ENCODE data around the gene MSGN1. TPM values are rescaled to one million over a fixed set of nuclear protein-coding genes. Genes with fewer than 3 reads are reported as not detected.
A peak's percentile ranks its signal among the peaks of the same experiment; 100 is the strongest.

Gene MSGN1
- total RNA-seq, 1 donor: not detected

DNA sequence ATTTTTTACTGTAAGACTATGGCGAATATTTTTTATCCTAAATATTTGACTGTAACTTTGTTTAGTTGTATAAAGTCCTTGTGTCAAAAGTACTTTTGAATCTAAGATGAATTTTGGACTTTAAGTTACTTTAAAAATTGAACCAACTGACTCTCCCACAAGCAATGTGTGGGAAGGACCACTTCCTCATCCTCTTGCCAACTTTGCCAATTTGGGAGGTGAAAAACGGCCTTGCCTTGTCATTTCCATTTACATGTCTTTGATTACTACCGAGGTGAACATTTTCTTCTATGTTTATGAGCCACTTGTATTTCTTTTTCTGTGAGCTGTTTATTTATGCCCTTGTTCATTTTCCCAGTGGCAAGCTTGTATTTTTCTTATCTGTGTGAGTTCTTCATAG, 12.8 kb upstream of the MSGN1 start:
- TF ChIP-seq, protein P1, sequence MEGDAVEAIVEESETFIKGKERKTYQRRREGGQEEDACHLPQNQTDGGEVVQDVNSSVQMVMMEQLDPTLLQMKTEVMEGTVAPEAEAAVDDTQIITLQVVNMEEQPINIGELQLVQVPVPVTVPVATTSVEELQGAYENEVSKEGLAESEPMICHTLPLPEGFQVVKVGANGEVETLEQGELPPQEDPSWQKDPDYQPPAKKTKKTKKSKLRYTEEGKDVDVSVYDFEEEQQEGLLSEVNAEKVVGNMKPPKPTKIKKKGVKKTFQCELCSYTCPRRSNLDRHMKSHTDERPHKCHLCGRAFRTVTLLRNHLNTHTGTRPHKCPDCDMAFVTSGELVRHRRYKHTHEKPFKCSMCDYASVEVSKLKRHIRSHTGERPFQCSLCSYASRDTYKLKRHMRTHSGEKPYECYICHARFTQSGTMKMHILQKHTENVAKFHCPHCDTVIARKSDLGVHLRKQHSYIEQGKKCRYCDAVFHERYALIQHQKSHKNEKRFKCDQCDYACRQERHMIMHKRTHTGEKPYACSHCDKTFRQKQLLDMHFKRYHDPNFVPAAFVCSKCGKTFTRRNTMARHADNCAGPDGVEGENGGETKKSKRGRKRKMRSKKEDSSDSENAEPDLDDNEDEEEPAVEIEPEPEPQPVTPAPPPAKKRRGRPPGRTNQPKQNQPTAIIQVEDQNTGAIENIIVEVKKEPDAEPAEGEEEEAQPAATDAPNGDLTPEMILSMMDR (IDR thresholded peaks at IDR 0.05; ENCODE audit: insufficient read depth, low read length): no peak
- no peak for DNase-seq (ENCODE audit: low read depth)
- H3K4me3 ChIP-seq (ENCODE audit: low read depth, low read length): no peak overlapping the region

- no peak for DNase-seq (ENCODE audit: low read depth)
- no peak overlapping the region for H3K4me3 ChIP-seq (ENCODE audit: low read depth, low read length)
- TF ChIP-seq, protein P1 (IDR thresholded peaks at IDR 0.05; ENCODE audit: insufficient read depth, low read length): no peak
These were observed 11.9 kb upstream of the MSGN1 start for GRCh38 chr2:17804358-17804757.

DNA sequence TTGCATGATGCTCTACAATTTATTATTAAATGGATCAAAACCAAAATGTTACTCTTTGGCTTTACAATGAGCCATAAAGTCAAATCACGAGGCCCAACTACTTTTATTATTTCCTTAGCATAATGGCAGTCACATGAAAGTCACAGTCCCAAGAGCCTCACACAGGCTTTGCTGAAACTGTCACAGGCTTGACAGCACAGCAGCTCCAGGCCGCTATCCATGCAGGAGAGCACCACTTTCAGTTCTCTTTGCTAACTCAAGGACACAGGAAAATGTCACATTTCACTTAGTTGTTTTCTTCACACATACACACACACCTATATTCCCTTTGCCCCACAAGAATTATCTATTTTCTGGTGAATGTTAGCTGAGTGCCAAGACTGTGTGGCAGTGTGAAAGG, 11.1 kb upstream of the MSGN1 start:
- no peak for DNase-seq (ENCODE audit: low read depth)

GRCh38 chr2:17805717-17806363, 10.4 kb upstream of the MSGN1 start:
- DNase-seq (ENCODE audit: low read depth): no peak
- H3K4me3 ChIP-seq (ENCODE audit: low read depth, low read length): no peak overlapping the region
- TF ChIP-seq, protein P1 (IDR thresholded peaks at IDR 0.05; ENCODE audit: insufficient read depth, low read length): no peak

More for the DNA sequence above, 11.1 kb upstream of the MSGN1 start:
- TF ChIP-seq, protein P1 (IDR thresholded peaks at IDR 0.05; ENCODE audit: insufficient read depth, low read length): no peak
- no peak overlapping the region for H3K4me3 ChIP-seq (ENCODE audit: low read depth, low read length)

DNA sequence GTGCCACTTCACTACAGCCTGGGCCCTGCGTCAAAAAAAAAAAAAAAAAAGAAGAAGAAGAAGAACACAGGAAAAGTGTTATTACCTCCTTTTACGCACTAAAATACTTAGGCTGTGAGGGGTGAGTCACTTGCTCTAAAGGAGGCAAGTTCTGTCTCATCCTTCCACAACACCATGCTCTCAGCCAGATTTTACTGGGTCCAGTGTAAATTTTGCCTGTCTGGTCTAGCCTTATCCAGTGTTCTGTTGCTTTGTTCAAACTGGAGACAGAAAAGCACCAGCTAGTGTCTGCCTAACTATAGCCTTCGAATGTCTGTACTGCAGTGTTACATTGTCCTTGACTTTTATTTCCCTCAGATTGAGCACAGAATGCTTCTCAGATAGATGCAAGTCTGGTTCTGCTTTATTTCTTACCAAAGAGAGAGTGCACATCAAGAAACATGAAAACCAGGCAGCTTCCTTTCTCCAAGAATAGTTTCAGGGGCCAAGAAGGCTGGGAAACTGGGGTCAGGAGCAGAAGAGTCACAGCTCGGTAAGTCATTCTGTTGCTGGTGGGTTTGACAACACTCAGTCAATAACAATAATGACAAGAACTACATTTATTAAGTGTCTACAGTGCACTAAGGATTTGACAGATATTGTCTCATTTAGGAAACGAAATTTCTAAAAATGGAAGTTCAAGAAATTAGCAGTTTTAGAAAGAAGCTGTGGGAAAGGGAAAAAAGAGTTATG, 3.1 kb upstream of the MSGN1 start:
- no peak for DNase-seq (ENCODE audit: low read depth)
- H3K4me3 ChIP-seq (ENCODE audit: low read depth, low read length): no peak overlapping the region
- TF ChIP-seq, protein P1 (IDR thresholded peaks at IDR 0.05; ENCODE audit: insufficient read depth, low read length): no peak

DNA sequence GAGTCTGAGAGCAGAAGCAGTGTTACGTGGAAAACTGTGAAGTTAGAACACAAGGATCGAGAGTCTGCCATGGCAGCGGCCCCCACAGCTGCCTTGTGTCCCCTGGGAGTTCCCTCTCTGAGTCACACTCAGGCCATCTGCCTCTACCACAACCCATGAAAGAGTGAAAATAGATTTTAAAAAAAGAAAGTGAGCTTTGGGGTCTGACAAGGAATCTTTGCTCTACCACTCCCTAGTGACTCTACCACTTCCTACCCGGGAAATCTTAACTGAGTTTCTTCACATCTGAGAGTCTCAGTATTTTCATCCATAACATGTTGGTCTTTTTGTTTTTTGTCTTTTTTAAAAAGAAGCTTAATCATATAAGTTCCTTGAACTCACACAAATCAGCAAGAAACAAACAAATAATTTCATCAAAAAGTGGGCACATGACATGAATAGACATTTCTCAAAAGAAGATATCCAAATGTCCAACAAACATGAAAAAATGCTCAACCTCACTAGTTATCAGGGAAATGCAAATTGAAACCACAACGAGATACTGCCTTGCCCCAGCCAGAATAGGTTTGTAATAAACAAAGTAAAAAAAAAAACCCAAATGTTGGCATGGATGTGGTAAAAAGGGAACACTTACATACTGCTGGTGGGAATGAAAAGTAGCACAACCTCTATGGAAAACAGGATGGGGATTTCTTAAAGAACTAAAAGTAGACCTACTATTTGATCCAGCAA, 2.4 kb upstream of the MSGN1 start:
- DNase-seq (ENCODE audit: low read depth): peak; percentile 15
- H3K4me3 ChIP-seq (ENCODE audit: low read depth, low read length): no peak overlapping the region
- TF ChIP-seq, protein P1 (IDR thresholded peaks at IDR 0.05; ENCODE audit: insufficient read depth, low read length): no peak

All from fibroblast of the aortic adventitia (primary cell).